ENCODE measurements around the gene ILKAP. TPM values are rescaled to one million over a fixed set of nuclear protein-coding genes. Genes with fewer than 3 reads are reported as not detected.
A peak's percentile ranks its signal among the peaks of the same experiment; 100 is the strongest.

The ILKAP gene
- total RNA-seq, 4 donors from 2014 or later = 36.3 to 82.6 (median 49.6) TPM

GRCh38 chr2:238235331-238235732, 31.8 kb upstream of the ILKAP start:
- Histone ChIP-seq H3K27ac (no peak overlapping the region), H3K27me3 (peaks cover 9% of the 10 kb centered on the region), H3K4me1 (peaks cover 25% of the 10 kb centered on the region), H3K4me3 (no peak overlapping the region), H3K36me3 (no peaks in the 10 kb centered on the region), H3K9me3 (no peaks in the 10 kb centered on the region)
- no peak for TF ChIP-seq POLR2AphosphoS5 (IDR thresholded peaks at IDR 0.05)
- no peak for TF ChIP-seq EP300 (IDR thresholded peaks at IDR 0.05)
- TF ChIP-seq POLR2A (IDR thresholded peaks at IDR 0.05) = no peak
- no peak for TF ChIP-seq CTCF (IDR thresholded peaks at IDR 0.05)
- DNase-seq (ENCODE audit: low spot score in 2 of 2) = peak in 1 of 2 donors; percentile 66
- WGBS = 69% methylated on average over 11 of the region's 11 CpGs

GRCh38 chr2:238233625-238234024, 30.1 kb upstream of the ILKAP start:
- no peak for TF ChIP-seq CTCF (IDR thresholded peaks at IDR 0.05)
- TF ChIP-seq EP300 (IDR thresholded peaks at IDR 0.05) = no peak
- TF ChIP-seq POLR2A (IDR thresholded peaks at IDR 0.05) = no peak
- no peak for TF ChIP-seq POLR2AphosphoS5 (IDR thresholded peaks at IDR 0.05)
- DNase-seq (ENCODE audit: low spot score in 2 of 2) = peak in 1 of 2 donors; percentile 29
- 92% methylated on average over 12 of the region's 12 CpGs for WGBS
- Histone ChIP-seq H3K27ac (no peak overlapping the region), H3K9me3 (no peaks in the 10 kb centered on the region), H3K4me3 (no peak overlapping the region), H3K27me3 (peaks cover 2% of the 10 kb centered on the region), H3K36me3 (no peaks in the 10 kb centered on the region), H3K4me1 (peaks cover 14% of the 10 kb centered on the region)

GRCh38 chr2:238231809-238232208, 28.3 kb upstream of the ILKAP start:
- Histone ChIP-seq H3K27me3 (no peaks in the 10 kb centered on the region), H3K9me3 (no peaks in the 10 kb centered on the region), H3K4me1 (peaks cover 14% of the 10 kb centered on the region), H3K36me3 (no peaks in the 10 kb centered on the region), H3K4me3 (peak overlapping the region; percentile 53), H3K27ac (no peak overlapping the region)
- no peak for DNase-seq (ENCODE audit: low spot score in 2 of 2)
- TF ChIP-seq POLR2A (IDR thresholded peaks at IDR 0.05) = no peak
- no peak for TF ChIP-seq EP300 (IDR thresholded peaks at IDR 0.05)
- no peak for TF ChIP-seq POLR2AphosphoS5 (IDR thresholded peaks at IDR 0.05)
- no peak for TF ChIP-seq CTCF (IDR thresholded peaks at IDR 0.05)
- 63% methylated on average over 21 of the region's 21 CpGs for WGBS

GRCh38 chr2:238231251-238231793, 27.8 kb upstream of the ILKAP start:
- Histone ChIP-seq H3K27me3 (no peaks in the 10 kb centered on the region), H3K4me1 (peaks cover 14% of the 10 kb centered on the region), H3K9me3 (no peaks in the 10 kb centered on the region), H3K27ac (no peak overlapping the region), H3K36me3 (no peaks in the 10 kb centered on the region), H3K4me3 (peak overlapping the region; percentile 53)
- peak in 1 of 2 donors; percentile 87 for DNase-seq (ENCODE audit: low spot score in 2 of 2)
- 12% methylated on average over 41 of the region's 46 CpGs for WGBS
- TF ChIP-seq POLR2A (IDR thresholded peaks at IDR 0.05) (no peak), CTCF (IDR thresholded peaks at IDR 0.05) (no peak), POLR2AphosphoS5 (IDR thresholded peaks at IDR 0.05) (no peak), EP300 (IDR thresholded peaks at IDR 0.05) (no peak)

- Histone ChIP-seq H3K36me3 (no peaks in the 10 kb centered on the region), H3K27me3 (no peaks in the 10 kb centered on the region), H3K4me1 (peaks cover 14% of the 10 kb centered on the region), H3K4me3 (peak overlapping the region; percentile 53), H3K27ac (no peak overlapping the region), H3K9me3 (no peaks in the 10 kb centered on the region)
- DNase-seq (ENCODE audit: low spot score in 2 of 2) = no peak
- no peak for TF ChIP-seq CTCF (IDR thresholded peaks at IDR 0.05)
- no peak for TF ChIP-seq POLR2A (IDR thresholded peaks at IDR 0.05)
- no peak for TF ChIP-seq POLR2AphosphoS5 (IDR thresholded peaks at IDR 0.05)
- TF ChIP-seq EP300 (IDR thresholded peaks at IDR 0.05) = no peak
- whole genome bisulfite sequencing = 68% methylated on average over 5 of the region's 5 CpGs
These were observed 27.2 kb upstream of the ILKAP start for GRCh38 chr2:238230699-238231098.
